ENCODE results near the gene CSK.
A peak's percentile ranks its signal among the peaks of the same experiment; 100 is the strongest.

The CSK gene

GRCh38 chr15:74828835-74829234 lies 47.0 kb downstream of the CSK start:
- no peak for DNase-seq

DNA sequence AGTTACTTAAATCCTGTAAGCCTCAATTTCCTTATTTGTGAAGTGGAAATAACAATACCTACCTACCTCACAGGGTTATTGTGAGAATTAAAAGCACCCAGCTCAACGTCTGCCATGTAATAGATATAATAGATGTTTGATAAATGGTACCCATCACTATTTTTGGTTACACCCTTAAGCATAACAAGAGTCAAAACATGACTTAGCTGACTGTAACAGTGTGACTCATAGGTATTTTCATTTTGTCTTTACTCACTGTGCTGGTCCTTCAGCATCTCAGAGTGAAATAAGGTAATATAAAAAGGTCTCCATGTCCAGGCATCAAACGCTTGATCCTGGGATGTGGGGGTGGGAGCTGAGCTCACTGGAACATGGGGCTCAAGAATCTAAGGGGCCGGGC lies 47.6 kb downstream of the CSK start:
- DNase-seq = no peak

- no peak for DNase-seq
Observed at GRCh38 chr15:74829991-74830390, 48.1 kb downstream of the CSK start.

- no peak for DNase-seq
Observed at GRCh38 chr15:74830868-74831267, 49.0 kb downstream of the CSK start.

DNA sequence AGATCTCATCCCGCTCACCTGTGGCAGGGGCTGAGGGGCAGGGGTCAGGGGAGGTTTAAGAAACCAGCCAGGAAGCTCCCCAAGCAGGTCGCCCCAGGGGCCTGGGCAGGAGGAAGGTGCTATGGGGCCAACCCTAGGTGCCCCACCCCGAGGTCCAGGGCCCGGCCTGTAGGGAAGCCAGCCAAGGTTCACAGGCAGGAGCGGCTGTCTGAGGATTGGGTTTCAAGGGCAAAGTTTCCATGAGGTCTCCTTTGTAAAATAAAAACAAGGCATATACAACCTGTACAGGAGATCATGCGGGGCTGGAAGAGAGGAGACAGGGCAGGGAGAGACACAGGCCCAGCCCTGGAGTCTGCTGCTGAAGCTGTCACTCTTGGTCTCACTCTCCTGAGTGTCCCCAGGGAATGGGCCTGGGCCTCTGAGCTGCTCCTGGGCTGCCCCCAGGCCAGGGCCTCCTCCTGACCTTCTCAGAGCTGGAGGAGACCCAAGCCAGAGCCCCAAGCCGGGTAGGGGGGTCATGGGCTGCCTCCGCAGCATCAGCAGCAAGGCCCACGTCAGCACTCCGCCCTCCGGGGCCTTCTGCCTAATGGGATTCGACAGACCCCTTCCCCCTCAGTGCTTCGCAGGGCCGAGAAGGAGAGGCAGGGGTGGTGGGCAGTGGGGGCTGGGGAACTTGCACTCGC lies 50.1 kb downstream of the CSK start:
- no peak for DNase-seq

- no peak for DNase-seq
Observed at GRCh38 chr15:74832826-74833225, 50.9 kb downstream of the CSK start.

- DNase-seq = no peak
Observed at GRCh38 chr15:74833376-74834107, 51.7 kb downstream of the CSK start.

DNA sequence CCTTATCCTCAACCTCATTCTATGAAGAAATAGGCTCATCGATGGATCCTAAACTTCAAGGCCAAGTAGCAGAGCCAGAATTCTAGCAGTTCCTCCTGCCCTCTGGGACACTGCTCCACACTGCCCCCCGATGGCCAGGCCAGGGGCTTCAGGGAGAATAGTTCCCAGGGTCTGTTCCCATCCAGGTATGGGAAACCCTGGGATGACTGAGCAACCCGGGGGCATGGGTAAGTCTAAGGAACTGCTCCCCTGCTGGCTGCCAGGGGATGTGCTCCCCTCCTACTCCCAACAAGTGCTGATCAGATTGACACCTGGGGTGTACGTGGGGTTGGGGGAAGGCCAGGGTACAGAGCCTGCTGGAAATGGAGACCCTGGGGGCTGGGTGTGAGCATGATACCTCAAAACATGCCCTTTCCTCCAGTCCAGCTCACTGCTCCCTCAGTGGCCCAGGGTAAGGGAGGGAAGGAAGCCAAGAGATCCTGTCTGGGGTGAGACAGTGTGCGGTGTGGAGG lies 53.5 kb downstream of the CSK start:
- peak; percentile 21 for DNase-seq

- DNase-seq = no peak
Observed at GRCh38 chr15:74836846-74837245, 55.0 kb downstream of the CSK start.

- DNase-seq = no peak
Observed at GRCh38 chr15:74837482-74838136, 55.7 kb downstream of the CSK start.

GRCh38 chr15:74838137-74838516 lies 56.2 kb downstream of the CSK start:
- DNase-seq = no peak

GRCh38 chr15:74838746-74839525 lies 57.1 kb downstream of the CSK start:
- DNase-seq = no peak

DNA sequence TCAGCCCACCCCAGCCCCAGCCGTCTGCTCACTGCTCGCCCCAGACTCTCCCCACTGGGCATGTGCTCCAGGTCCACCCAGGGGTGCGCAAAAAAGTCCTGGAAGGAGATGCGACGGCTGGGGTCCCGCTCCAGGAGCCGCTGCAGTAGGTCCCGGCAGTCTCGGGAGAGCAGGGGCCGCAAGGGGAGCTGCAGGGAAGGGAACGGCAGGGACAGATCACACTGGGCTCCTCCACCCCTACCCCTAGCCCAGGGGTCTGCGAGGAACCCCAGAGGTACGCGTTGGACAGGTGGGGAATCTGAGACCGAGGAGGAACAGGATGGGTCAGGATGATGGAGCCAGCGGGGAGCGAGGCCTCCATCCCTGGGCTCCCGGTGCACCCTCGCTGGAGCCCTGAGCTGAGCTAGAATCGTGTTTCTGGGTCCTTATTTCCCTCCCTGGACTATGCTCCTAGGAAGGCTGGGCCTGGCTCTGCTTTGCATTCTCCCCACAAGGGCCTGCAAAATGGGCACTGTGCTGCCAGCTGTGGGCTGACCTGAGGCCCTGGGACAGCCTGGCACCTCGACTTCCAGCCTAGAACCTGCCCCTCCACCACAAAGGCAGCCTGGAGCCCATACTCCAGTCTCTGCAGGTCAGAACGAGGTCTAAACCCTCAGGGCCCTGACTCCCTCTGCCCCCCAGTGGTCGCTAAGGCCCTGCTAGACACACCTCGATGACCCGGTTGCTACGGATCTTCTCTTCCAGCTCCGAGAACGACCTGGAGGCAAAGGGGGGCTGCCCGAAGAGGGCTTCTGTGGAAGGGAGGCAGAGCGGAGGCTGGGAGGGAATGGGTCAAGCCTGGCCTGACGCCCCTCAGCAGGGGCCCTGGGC lies 57.9 kb downstream of the CSK start:
- no peak for DNase-seq

DNA sequence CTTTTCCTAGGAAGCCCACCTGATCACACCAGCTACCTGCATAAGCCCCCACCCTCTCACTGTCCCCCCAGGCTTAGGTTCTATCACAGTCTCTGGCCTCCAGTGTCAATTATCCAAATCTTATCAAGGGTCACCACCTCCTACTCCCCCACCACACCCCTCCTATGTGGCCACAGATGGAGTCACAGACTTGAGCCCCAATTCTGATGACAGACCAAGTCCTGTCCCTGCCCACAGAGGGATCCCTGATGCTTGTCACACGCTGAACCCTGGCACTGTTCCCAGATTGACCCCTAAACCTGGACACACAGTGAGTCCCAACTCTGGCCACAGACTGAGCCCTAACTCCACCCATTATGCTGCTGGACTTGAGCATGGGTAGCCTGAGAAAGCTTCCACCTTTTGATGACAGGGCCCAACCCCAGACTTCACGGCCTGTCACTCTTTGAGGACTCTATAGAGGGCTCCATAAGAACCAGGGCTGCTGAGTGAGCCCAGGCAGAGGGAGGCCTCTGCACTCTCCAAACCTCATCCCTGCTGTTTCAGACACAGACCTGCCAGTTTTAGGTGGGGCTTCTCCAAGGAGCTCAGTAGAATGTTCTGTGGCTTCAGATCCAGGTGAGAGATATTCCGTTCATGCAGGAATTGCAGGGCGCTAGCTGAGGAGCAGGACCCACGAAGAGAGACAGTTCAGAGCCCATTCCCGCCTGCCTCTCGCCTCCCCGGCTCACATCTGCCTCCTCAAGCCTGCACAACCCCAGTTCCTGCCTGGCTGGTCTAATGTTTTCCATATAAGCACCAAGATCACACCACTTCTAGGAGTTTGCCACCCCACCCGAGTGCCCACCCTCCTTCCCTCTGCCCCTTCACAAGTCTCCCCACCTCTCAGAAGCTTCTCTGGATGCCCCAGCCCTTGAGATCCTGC lies 59.2 kb downstream of the CSK start:
- DNase-seq = no peak

DNA sequence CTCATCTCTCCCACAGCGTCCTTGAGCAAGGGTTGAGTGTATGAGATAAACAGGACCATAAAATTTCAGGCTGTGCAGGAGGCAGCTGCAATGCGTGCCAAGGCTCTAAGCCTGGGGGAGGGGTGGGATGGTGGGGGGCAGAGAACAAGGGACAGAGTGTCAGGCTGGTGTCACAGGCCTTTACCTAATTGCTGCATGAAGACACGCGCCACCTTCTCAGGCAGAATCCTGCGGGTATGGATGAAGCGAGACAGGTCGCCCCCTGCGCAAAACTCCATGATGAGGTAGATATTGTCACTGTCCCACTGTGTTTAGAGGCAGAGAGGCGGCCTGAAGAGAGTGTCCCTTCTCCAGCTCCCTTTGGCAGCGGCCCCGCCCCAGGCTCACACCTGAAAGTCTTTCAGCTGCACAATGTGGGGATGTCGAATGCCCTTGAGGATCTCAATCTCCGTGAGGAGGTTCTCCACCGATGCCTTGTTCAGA lies 60.1 kb downstream of the CSK start:
- no peak for DNase-seq

- DNase-seq = peak; percentile 91
Observed at GRCh38 chr15:74842581-74843444, 60.9 kb downstream of the CSK start, which contains the start of gene ULK3. ULK3 (minus strand) TSS chr15:74843156; CDS start chr15:74843105, 51 bp downstream.

- DNase-seq = no peak
Observed at GRCh38 chr15:74843445-74843828, 61.6 kb downstream of the CSK start.

- DNase-seq = no peak
Observed at GRCh38 chr15:74843891-74844299, 62.0 kb downstream of the CSK start.

DNA sequence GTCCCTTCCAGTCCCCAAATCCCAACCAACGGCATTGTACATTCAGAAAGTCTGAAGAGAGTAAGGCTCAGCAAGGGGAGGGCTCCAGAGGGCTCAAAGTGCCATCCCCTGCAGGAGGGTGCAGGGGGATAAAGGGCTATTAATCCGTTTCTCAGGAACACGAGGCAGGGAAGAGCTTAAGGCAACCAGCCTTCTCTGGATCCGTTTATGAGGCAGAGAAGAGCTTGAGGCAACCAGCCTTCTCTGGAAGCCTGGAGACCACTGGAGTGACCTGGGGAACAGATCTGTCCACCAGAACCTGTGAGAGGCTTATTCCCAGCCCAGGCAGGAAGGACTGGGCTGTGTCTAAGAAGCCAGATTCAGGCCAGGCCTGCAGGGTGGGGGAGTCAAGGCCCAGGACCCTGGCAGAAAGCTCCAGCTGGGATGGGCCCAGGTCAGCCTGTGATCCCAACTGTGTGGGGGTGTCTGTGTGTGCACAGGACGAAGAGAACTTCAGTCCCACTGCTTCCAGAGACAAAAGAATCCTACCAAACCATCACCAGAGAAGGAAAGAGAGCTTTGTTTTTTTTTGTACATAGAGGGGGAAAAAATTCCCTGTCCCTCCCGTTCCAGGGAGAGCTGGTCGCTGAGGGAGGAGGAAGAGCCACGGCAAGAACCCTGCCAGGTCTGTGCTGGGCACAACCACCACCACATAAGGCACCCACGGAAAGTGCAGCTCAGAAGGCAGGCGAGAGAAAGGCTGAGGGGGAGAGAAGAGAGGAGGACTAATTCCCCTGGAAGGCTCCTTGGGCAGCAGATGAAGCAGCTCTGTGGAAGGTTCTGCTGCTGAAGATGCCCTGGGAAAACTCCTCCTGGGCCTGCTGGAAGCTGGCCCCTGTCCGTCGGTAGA lies 62.7 kb downstream of the CSK start:
- DNase-seq = no peak

Data from CD4-positive, alpha-beta T cell treated with Interferon gamma for 1 hour (primary cell).